Endodermal cell (in vitro differentiated cells): Measurements from ENCODE around the gene AKAP6. TPM values are rescaled to one million over a fixed set of nuclear protein-coding genes. Genes with fewer than 3 reads are reported as not detected.
"Not testable (repeated sequence)": the region's sequence is repeated elsewhere in the genome, so short reads cannot be mapped to it uniquely, and the experiment has no call there.

ENCODE experiments used
- DNase-seq: peaks from one replicate; pipeline ENCODE4 v3.0.0-alpha.2; 2017
- H3K27ac ChIP-seq: 2 replicates; pipeline ENCODE4 v1.5.1; 2013; ENCODE audit warnings: mild to moderate bottlenecking, low read depth, low read length, moderate library complexity
- H3K27me3 ChIP-seq: 2 replicates; pipeline ENCODE4 v1.6.1; 2013; ENCODE audit warnings: mild to moderate bottlenecking, low read length, moderate library complexity; ENCODE audit not compliant: insufficient read depth, control insufficient read depth, poor library complexity, severe bottlenecking
- H3K36me3 ChIP-seq: 2 replicates; pipeline ENCODE4 v1.7.0; 2013; ENCODE audit warnings: mild to moderate bottlenecking, low read length, moderate library complexity; ENCODE audit not compliant: control insufficient read depth, insufficient read depth
- H3K4me1 ChIP-seq: one replicate; pipeline ENCODE4 v1.7.0; 2013; ENCODE audit warnings: low read length; ENCODE audit not compliant: control insufficient read depth, insufficient read depth
- H3K4me3 ChIP-seq: 2 replicates; pipeline ENCODE4 v1.5.1; 2013; ENCODE audit warnings: mild to moderate bottlenecking, low read length, moderate library complexity
- H3K9ac ChIP-seq: 2 replicates; pipeline ENCODE4 v1.6.1; 2013; ENCODE audit warnings: mild to moderate bottlenecking, low read length, moderate library complexity; ENCODE audit not compliant: poor library complexity, severe bottlenecking; ENCODE audit errors: extremely low read depth
- H3K9me3 ChIP-seq: 2 replicates; pipeline ENCODE4 v1.6.1; 2013; ENCODE audit warnings: mild to moderate bottlenecking, low read length, moderate library complexity; ENCODE audit not compliant: control insufficient read depth
- H3K27ac Mint-ChIP-seq: 2 replicates; pipeline ENCODE4 v1.8.0; 2020; ENCODE audit warnings: mixed read lengths
- H3K27me3 Mint-ChIP-seq: 2 replicates; pipeline ENCODE4 v1.8.0; 2021; ENCODE audit warnings: mild to moderate bottlenecking, mixed read lengths; ENCODE audit not compliant: insufficient read depth
- H3K36me3 Mint-ChIP-seq: 2 replicates; pipeline ENCODE4 v1.8.0; 2020; ENCODE audit warnings: low read depth, mixed read lengths
- H3K4me1 Mint-ChIP-seq: 2 replicates; pipeline ENCODE4 v1.8.0; 2020; ENCODE audit warnings: mixed read lengths
- H3K4me3 Mint-ChIP-seq: 2 replicates; pipeline ENCODE4 v1.8.0; 2020; ENCODE audit warnings: mild to moderate bottlenecking, moderate library complexity, mixed read lengths
- H3K9me3 Mint-ChIP-seq: 2 replicates; pipeline ENCODE4 v1.8.0; 2020; ENCODE audit warnings: mild to moderate bottlenecking, mixed read lengths
- CTCF ChIP-seq: fragments of 200-600 bp; sonication (generic); conservative IDR thresholded peaks from 2 replicates; pipeline ENCODE4 v1.5.0; 2021; ENCODE audit warnings: antibody characterized with exemption, mild to moderate bottlenecking
- WGBS, 2 experiments: methylation state at CpG; one replicate each; pipeline versions ENCODE4 v1.1.5 to v1.1.7; 2013; ENCODE audit warnings: missing lambda C conversion rate in 2 of 2, mixed read lengths in 1 of 2; ENCODE audit not compliant: insufficient coverage in 1 of 2, insufficient read length in 1 of 2; 5-methylcytosine and 5-hydroxymethylcytosine counted together
- total RNA-seq, 2 donors: library from RNA; stranded (reverse); fragmentation: NEBNext Ultra II Directional in 1 of 2; extraction: Animal tissue kit (Norgen Biotek cat#: 25700) in 1 of 2; gene quantifications; 2 replicates in 1 of 2; 3 replicates in 1 of 2; pipeline ENCODE4 v1.2.1, GENCODE V29; 2021

The AKAP6 gene
- total RNA-seq, 2 donors from 2014 or later: 4.3 to 5.0 TPM

GRCh38 chr14:32576977-32577376 lies 247.9 kb downstream of the AKAP6 start:
- no peaks in the 10 kb centered on the region for H3K4me1 ChIP-seq
- Mint-ChIP-seq H3K4me1 (no peaks in the 10 kb centered on the region), H3K27ac (no peak overlapping the region), H3K27me3 (peaks cover 6% of the 10 kb centered on the region), H3K4me3 (no peak overlapping the region), H3K9me3 (peaks cover 7% of the 10 kb centered on the region), H3K36me3 (no peaks in the 10 kb centered on the region)
- H3K36me3 ChIP-seq: no peaks in the 10 kb centered on the region
- no peaks in the 10 kb centered on the region for H3K9me3 ChIP-seq
- WGBS, 2 experiments: 83% methylated on average over 2 of the region's 2 CpGs; no CpG with 5 or more reads in 1 of the 2 experiments
- TF ChIP-seq CTCF: no peak
- H3K9ac ChIP-seq: no peak overlapping the region
- H3K27me3 ChIP-seq: peaks cover 9% of the 10 kb centered on the region
- no peak overlapping the region for H3K4me3 ChIP-seq
- no peak for DNase-seq
- no peak overlapping the region for H3K27ac ChIP-seq

DNA sequence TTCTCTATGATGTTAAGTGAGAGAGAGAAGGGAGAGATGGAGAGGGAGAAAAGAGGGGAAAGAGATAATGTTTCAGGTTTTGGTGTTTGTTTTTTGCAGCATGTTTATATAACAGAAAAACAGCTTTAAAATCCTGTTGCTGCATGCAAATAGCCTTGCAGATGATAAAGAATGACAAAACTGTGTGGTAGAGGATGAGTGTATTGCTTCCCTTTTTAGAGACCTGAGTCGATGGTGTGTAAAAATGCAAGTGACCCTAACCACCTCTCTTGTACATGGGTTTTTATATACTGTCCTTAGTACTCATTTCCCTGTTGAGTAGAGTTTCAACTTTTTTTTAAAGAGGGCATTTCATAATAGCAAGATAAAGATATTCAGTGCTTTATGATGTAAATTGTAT lies 249.1 kb downstream of the AKAP6 start:
- no peak for TF ChIP-seq CTCF
- Histone ChIP-seq H3K27me3 (peaks cover 9% of the 10 kb centered on the region), H3K36me3 (no peaks in the 10 kb centered on the region), H3K27ac (no peak overlapping the region), H3K4me1 (no peaks in the 10 kb centered on the region), H3K9ac (no peak overlapping the region), H3K9me3 (no peaks in the 10 kb centered on the region), H3K4me3 (no peak overlapping the region)
- no peaks in the 10 kb centered on the region for H3K36me3 Mint-ChIP-seq
- H3K4me3 Mint-ChIP-seq: no peak overlapping the region
- no peaks in the 10 kb centered on the region for H3K4me1 Mint-ChIP-seq
- no peak overlapping the region for H3K27ac Mint-ChIP-seq
- 88% methylated on average over 1 of the region's 1 CpG; no CpG with 5 or more reads in 1 of the 2 experiments for WGBS, 2 experiments
- H3K9me3 Mint-ChIP-seq: peaks cover 13% of the 10 kb centered on the region
- peaks cover 6% of the 10 kb centered on the region for H3K27me3 Mint-ChIP-seq
- no peak for DNase-seq

GRCh38 chr14:32583427-32583826 lies 254.3 kb downstream of the AKAP6 start:
- H3K27ac ChIP-seq, H3K4me3 ChIP-seq, DNase-seq, H3K27me3 ChIP-seq, H3K36me3 ChIP-seq, H3K36me3 Mint-ChIP-seq, H3K9ac ChIP-seq, H3K4me1 Mint-ChIP-seq, H3K27ac Mint-ChIP-seq, H3K4me3 Mint-ChIP-seq, H3K27me3 Mint-ChIP-seq, H3K4me1 ChIP-seq: not testable (repeated sequence)
- WGBS, 2 experiments: 90 to 100% methylated on average over 6 to 12 of the region's 13 CpGs
- H3K9me3 Mint-ChIP-seq: peaks cover 41% of the 10 kb centered on the region
- peaks cover 10% of the 10 kb centered on the region for H3K9me3 ChIP-seq

DNA sequence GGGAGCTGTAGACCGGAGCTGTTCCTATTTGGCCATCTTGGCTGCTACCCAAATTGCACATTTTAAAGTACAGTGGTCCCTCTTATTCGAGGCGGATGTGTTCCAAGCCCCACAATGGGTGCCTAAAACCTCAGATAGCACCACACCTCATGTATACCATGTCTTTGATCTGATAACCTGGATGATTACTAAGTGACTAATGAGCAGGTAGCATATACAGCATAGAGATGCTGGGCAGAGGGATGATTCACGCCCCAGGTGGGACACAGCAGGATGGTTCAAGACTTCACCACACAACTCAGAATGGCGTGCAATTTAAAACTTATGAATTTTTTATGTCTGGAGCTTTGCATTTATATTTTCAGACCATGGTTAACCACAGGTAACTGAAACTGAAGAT lies 255.0 kb downstream of the AKAP6 start:
- H3K36me3 ChIP-seq: no peaks in the 10 kb centered on the region
- Mint-ChIP-seq H3K27ac (no peak overlapping the region), H3K9me3 (peaks cover 41% of the 10 kb centered on the region), H3K36me3 (no peaks in the 10 kb centered on the region), H3K4me3 (no peak overlapping the region), H3K4me1 (no peaks in the 10 kb centered on the region), H3K27me3 (no peaks in the 10 kb centered on the region)
- H3K27ac ChIP-seq: no peak overlapping the region
- peaks cover 10% of the 10 kb centered on the region for H3K9me3 ChIP-seq
- 89 to 100% methylated on average over 3 to 5 of the region's 5 CpGs for WGBS, 2 experiments
- no peak for TF ChIP-seq CTCF
- no peaks in the 10 kb centered on the region for H3K4me1 ChIP-seq
- no peak overlapping the region for H3K9ac ChIP-seq
- no peak overlapping the region for H3K4me3 ChIP-seq
- no peaks in the 10 kb centered on the region for H3K27me3 ChIP-seq
- DNase-seq: no peak
